Activated naive CD8-positive, alpha-beta T cell treated with anti-CD3 and anti-CD28 coated beads, Interleukin-2, amount 10 ng/mL, durations not matched to agents 7 days and 5 days (primary cell): ENCODE measurements around the gene GUCA1A. TPM values are rescaled to one million over a fixed set of nuclear protein-coding genes. Genes with fewer than 3 reads are reported as not detected.

Source experiments
- total RNA-seq, 2 experiments: library from RNA; stranded (reverse); gene quantifications; one replicate each; pipeline ENCODE4 v1.2.3, GENCODE V29; 2021

GUCA1A gene
- total RNA-seq, 2 experiments from 2014 or later, result not detected

Other genes with a start within 250 kb of the GUCA1A start
- 100 to 1,000 TPM; 382 to 413 TPM for gene CCND3, start 231.6 kb upstream of the GUCA1A start, total RNA-seq
- 10 to 100 TPM; 46.2 to 50.4 TPM for gene TAF8, start 122.8 kb upstream of the GUCA1A start, total RNA-seq
- under 1 TPM; 0.08 to 0.14 TPM for gene C6orf132, start 30.7 kb upstream of the GUCA1A start, total RNA-seq
- 1 to 10 TPM; 1.9 to 2.2 TPM for gene GUCA1B, start 21.6 kb downstream of the GUCA1A start, total RNA-seq
- gene MRPS10, start 44.5 kb downstream of the GUCA1A start, total RNA-seq, result 10 to 100 TPM; 28.5 to 29.9 TPM